Esophagus squamous epithelium (tissue), 4 donors: ENCODE measurements around the gene DNAJC12.

ENCODE experiments used
- POLR2A ChIP-seq, 4 donors: fragments of 450-650 bp; IDR thresholded peaks; one replicate each; pipeline ENCODE4 v1.6.1; 2017; ENCODE audit warnings: antibody characterized with exemption in 4 of 4, mild to moderate bottlenecking in 4 of 4, moderate library complexity in 3 of 4
- TF ChIP-seq, protein P1 (sequence below), 6 experiments: fragments of 450-650 bp in 4 of 6; fragments of 200-600 bp in 2 of 6; sonication (generic) in 2 of 6; IDR thresholded peaks; one replicate each; pipeline ENCODE4 v1.5.1; 2016 to 2019; ENCODE audit warnings: antibody characterized with exemption in 6 of 6, mild to moderate bottlenecking in 4 of 6, moderate library complexity in 4 of 6

DNA sequence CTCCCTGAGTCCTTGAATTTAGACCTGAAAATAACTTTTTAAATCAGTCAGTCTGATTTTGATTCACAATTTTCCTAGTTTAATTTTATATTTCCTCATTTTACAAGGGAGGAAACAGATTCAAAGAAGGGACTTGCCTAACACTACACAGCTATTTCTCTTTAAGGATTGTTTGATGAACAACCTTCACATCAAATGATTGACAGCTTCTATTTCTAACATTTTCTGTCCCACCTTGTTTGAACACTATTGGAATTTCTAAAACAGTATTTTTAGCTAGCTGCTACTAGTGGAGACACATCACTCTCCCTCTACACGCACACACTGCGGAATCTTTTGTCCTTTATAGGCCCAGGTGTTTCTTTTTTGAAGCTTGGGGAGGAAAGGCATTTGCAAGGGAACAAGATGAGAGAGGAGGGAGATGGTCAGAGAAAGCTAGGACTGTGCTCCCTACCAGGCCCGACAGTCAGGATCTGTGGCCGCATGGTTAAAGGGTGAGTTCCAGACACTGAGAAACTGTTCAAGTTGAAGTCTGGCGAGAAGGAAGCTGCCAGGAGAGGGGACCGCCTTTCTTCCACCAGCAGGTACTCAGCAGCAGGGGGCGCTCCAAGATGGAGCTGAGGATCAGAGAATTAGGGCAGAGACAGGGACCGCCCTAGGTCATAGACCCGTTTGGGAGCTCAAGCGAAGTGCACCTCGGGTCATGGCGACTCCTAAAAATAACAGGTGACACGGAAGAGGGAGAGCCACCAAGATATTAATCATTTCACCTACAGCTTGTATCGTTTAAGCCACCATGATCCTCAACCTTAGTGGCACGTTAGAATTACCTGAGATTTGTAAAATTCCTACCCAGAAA, 49.7 kb downstream of the DNAJC12 start:
- TF ChIP-seq, protein P1, sequence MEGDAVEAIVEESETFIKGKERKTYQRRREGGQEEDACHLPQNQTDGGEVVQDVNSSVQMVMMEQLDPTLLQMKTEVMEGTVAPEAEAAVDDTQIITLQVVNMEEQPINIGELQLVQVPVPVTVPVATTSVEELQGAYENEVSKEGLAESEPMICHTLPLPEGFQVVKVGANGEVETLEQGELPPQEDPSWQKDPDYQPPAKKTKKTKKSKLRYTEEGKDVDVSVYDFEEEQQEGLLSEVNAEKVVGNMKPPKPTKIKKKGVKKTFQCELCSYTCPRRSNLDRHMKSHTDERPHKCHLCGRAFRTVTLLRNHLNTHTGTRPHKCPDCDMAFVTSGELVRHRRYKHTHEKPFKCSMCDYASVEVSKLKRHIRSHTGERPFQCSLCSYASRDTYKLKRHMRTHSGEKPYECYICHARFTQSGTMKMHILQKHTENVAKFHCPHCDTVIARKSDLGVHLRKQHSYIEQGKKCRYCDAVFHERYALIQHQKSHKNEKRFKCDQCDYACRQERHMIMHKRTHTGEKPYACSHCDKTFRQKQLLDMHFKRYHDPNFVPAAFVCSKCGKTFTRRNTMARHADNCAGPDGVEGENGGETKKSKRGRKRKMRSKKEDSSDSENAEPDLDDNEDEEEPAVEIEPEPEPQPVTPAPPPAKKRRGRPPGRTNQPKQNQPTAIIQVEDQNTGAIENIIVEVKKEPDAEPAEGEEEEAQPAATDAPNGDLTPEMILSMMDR (IDR thresholded peaks at IDR 0.05): peak; percentile 27 to 49 (median 38)
- TF ChIP-seq POLR2A (IDR thresholded peaks at IDR 0.05): no peak
